Calu3 (cell line): Measurements from ENCODE around the gene MS4A6A. TPM values are rescaled to one million over a fixed set of nuclear protein-coding genes. Genes with fewer than 3 reads are reported as not detected.
"Not testable (repeated sequence)": the region's sequence is repeated elsewhere in the genome, so short reads cannot be mapped to it uniquely, and the experiment has no call there.

Experiments used
- BruUV-seq: library from RNA; stranded (reverse); fragments of 400-500 nt; replicated peaks from 2 replicates; lab custom pipeline; 2021; lab: Mats Ljungman, UMichigan
- CTCF ChIA-PET: fragments of 300-600 bp; sonication (Branson Sonifier 250); formaldehyde crosslinking; loops from one replicate; lab custom pipeline; 2022; ENCODE audit warnings: antibody characterized with exemption; lab: Charles Lee
- DNase-seq: peaks from one replicate; pipeline ENCODE4 v3.0.0; 2022
- H3K27ac Mint-ChIP-seq: one replicate; pipeline ENCODE4 v1.8.0; 2022; ENCODE audit warnings: mixed read lengths; ENCODE audit not compliant: unreplicated experiment
- H3K27me3 Mint-ChIP-seq: one replicate; pipeline ENCODE4 v1.8.0; 2022; ENCODE audit warnings: mixed read lengths; ENCODE audit not compliant: unreplicated experiment
- H3K36me3 Mint-ChIP-seq: one replicate; pipeline ENCODE4 v1.8.0; 2022; ENCODE audit warnings: mild to moderate bottlenecking, moderate library complexity, mixed read lengths; ENCODE audit not compliant: insufficient read depth, unreplicated experiment
- H3K4me1 Mint-ChIP-seq: one replicate; pipeline ENCODE4 v1.8.0; 2022; ENCODE audit warnings: mild to moderate bottlenecking, low read depth, mixed read lengths; ENCODE audit not compliant: unreplicated experiment
- H3K4me3 Mint-ChIP-seq: one replicate; pipeline ENCODE4 v1.8.0; 2022; ENCODE audit warnings: mild to moderate bottlenecking, low read depth, moderate library complexity, mixed read lengths; ENCODE audit not compliant: unreplicated experiment
- H3K9me3 Mint-ChIP-seq: one replicate; pipeline ENCODE4 v1.8.0; 2022; ENCODE audit warnings: low read depth, mixed read lengths; ENCODE audit not compliant: unreplicated experiment
- CTCF ChIP-seq: fragments of 200-600 bp; IDR thresholded peaks from one replicate; pipeline ENCODE4 v1.8.0; 2022; ENCODE audit warnings: antibody characterized with exemption; ENCODE audit not compliant: unreplicated experiment
- intact Hi-C: fragments of 100-400 bp; cut with micrococcal nuclease; formaldehyde crosslinking; loops from one replicate; pipeline ENCODE4 v1.10.0; 2022; ENCODE audit not compliant: unreplicated experiment
- total RNA-seq: library from RNA; stranded (reverse); gene quantifications from 2 replicates; pipeline ENCODE4 v1.2.3, GENCODE V29; 2022

Gene MS4A6A
- total RNA-seq, 1 experiment from 2014 or later: not detected

GRCh38 chr11:60185512-60185827 lies 2.6 kb upstream of the MS4A6A start:
- H3K36me3 Mint-ChIP-seq, H3K27ac Mint-ChIP-seq, DNase-seq, H3K4me3 Mint-ChIP-seq, H3K27me3 Mint-ChIP-seq, BruUV-seq, intact Hi-C loops, H3K9me3 Mint-ChIP-seq: not testable (repeated sequence)
- CTCF ChIA-PET: interaction anchor here (0.7 kb wide), 1 partner anchor 66 kb away, joined by 3 read pairs; no protein-coding TSS in a partner anchor
- H3K4me1 Mint-ChIP-seq: peaks cover 42% of the 10 kb centered on the region

- H3K27me3 Mint-ChIP-seq: no peaks in the 10 kb centered on the region
- no peak for DNase-seq
- H3K27ac Mint-ChIP-seq: no peak overlapping the region
- H3K4me1 Mint-ChIP-seq: peaks cover 42% of the 10 kb centered on the region
- BruUV-seq: no TSS peak
- no peak overlapping the region for H3K4me3 Mint-ChIP-seq
- intact Hi-C loops: no loop called here
- no peaks in the 10 kb centered on the region for H3K36me3 Mint-ChIP-seq
- no peak for TF ChIP-seq CTCF
- H3K9me3 Mint-ChIP-seq: peaks cover 5% of the 10 kb centered on the region
- CTCF ChIA-PET: interaction anchor here (0.7 kb wide), 1 partner anchor 67 kb away, joined by 3 read pairs; no protein-coding TSS in a partner anchor
These were observed 2.1 kb upstream of the MS4A6A start for GRCh38 chr11:60184824-60185511.

GRCh38 chr11:60183591-60184205 lies 815 bp upstream of the MS4A6A start:
- peaks cover 5% of the 10 kb centered on the region for H3K9me3 Mint-ChIP-seq
- H3K27ac Mint-ChIP-seq: no peak overlapping the region
- H3K4me3 Mint-ChIP-seq: no peak overlapping the region
- H3K4me1 Mint-ChIP-seq: peaks cover 42% of the 10 kb centered on the region
- no TSS peak for BruUV-seq
- no peak for DNase-seq
- intact Hi-C loops: no loop called here
- H3K27me3 Mint-ChIP-seq: no peaks in the 10 kb centered on the region
- no peaks in the 10 kb centered on the region for H3K36me3 Mint-ChIP-seq
- no peak for TF ChIP-seq CTCF
- CTCF ChIA-PET: no interaction called here

GRCh38 chr11:60175860-60176275 lies 7.0 kb downstream of the MS4A6A start:
- H3K4me1 Mint-ChIP-seq: peaks cover 51% of the 10 kb centered on the region
- CTCF ChIA-PET: interaction anchor here (1.0 kb wide), 1 partner anchor 75 kb away, joined by 4 read pairs; no protein-coding TSS in a partner anchor
- intact Hi-C loops: loop anchor here (10.0 kb wide), 1 partner anchor 169 kb away; no protein-coding TSS in a partner anchor
- BruUV-seq: no TSS peak
- no peaks in the 10 kb centered on the region for H3K36me3 Mint-ChIP-seq
- no peaks in the 10 kb centered on the region for H3K27me3 Mint-ChIP-seq
- DNase-seq: no peak
- H3K27ac Mint-ChIP-seq: no peak overlapping the region
- no peak overlapping the region for H3K4me3 Mint-ChIP-seq
- no peaks in the 10 kb centered on the region for H3K9me3 Mint-ChIP-seq
- TF ChIP-seq CTCF: no peak
